Nephron (organoid): ENCODE data around the gene ADCY4.
"Not testable (repeated sequence)": the region's sequence is repeated elsewhere in the genome, so short reads cannot be mapped to it uniquely, and the experiment has no call there.

Source experiments
- H3K27ac Mint-ChIP-seq, 3 experiments: 2 replicates each; pipeline ENCODE4 v1.8.0; 2020; ENCODE audit warnings: mixed read lengths in 3 of 3, mild to moderate bottlenecking in 2 of 3, moderate library complexity in 1 of 3
- H3K27me3 Mint-ChIP-seq: 2 replicates; pipeline ENCODE4 v1.8.0; 2021; ENCODE audit warnings: low read depth, mild to moderate bottlenecking, moderate library complexity, mixed read lengths
- H3K36me3 Mint-ChIP-seq: 2 replicates; pipeline ENCODE4 v1.8.0; 2020; ENCODE audit warnings: low read depth, mixed read lengths
- H3K4me1 Mint-ChIP-seq: 2 replicates; pipeline ENCODE4 v1.8.0; 2020; ENCODE audit warnings: mixed read lengths
- H3K4me3 Mint-ChIP-seq, 3 experiments: 2 replicates each; pipeline ENCODE4 v1.8.0; 2020; ENCODE audit warnings: mild to moderate bottlenecking in 3 of 3, mixed read lengths in 3 of 3, moderate library complexity in 2 of 3
- H3K9me3 Mint-ChIP-seq: 2 replicates; pipeline ENCODE4 v1.8.0; 2020; ENCODE audit warnings: mixed read lengths
- CTCF ChIP-seq, 3 experiments: fragments of 200-600 bp; sonication (generic); IDR thresholded peaks; one replicate each; pipeline ENCODE4 v1.5.0; 2021; ENCODE audit warnings: antibody characterized with exemption in 3 of 3; ENCODE audit not compliant: unreplicated experiment in 3 of 3

The ADCY4 gene

GRCh38 chr14:24355009-24355408 is 20.1 kb upstream of the ADCY4 start:
- Mint-ChIP-seq H3K4me1 (no peaks in the 10 kb centered on the region), H3K36me3 (no peaks in the 10 kb centered on the region), H3K27ac (no peak overlapping the region), H3K4me3 (no peak overlapping the region), H3K9me3 (no peaks in the 10 kb centered on the region), H3K27me3 (peaks cover 37% of the 10 kb centered on the region)
- no peak for TF ChIP-seq CTCF (IDR thresholded peaks at IDR 0.05; ENCODE audit: unreplicated experiment in 3 of 3)

- not testable (repeated sequence) for H3K27ac Mint-ChIP-seq, H3K4me3 Mint-ChIP-seq, H3K36me3 Mint-ChIP-seq, H3K9me3 Mint-ChIP-seq, H3K4me1 Mint-ChIP-seq
- H3K27me3 Mint-ChIP-seq, result peaks cover 43% of the 10 kb centered on the region
Measured at GRCh38 chr14:24354482-24354825, 19.6 kb upstream of the ADCY4 start.

GRCh38 chr14:24353559-24354481 is 18.9 kb upstream of the ADCY4 start:
- Mint-ChIP-seq H3K4me3 (no peak overlapping the region), H3K4me1 (no peaks in the 10 kb centered on the region), H3K27me3 (peaks cover 48% of the 10 kb centered on the region), H3K27ac (no peak overlapping the region), H3K9me3 (no peaks in the 10 kb centered on the region), H3K36me3 (no peaks in the 10 kb centered on the region)
- no peak for TF ChIP-seq CTCF (IDR thresholded peaks at IDR 0.05; ENCODE audit: unreplicated experiment in 3 of 3)

- TF ChIP-seq CTCF (IDR thresholded peaks at IDR 0.05; ENCODE audit: unreplicated experiment in 3 of 3), result no peak
- no peak overlapping the region for H3K27ac Mint-ChIP-seq
- H3K36me3 Mint-ChIP-seq, result no peaks in the 10 kb centered on the region
- no peaks in the 10 kb centered on the region for H3K9me3 Mint-ChIP-seq
- H3K27me3 Mint-ChIP-seq, result peaks cover 42% of the 10 kb centered on the region
- H3K4me1 Mint-ChIP-seq, result no peaks in the 10 kb centered on the region
- no peak overlapping the region for H3K4me3 Mint-ChIP-seq
Measured at GRCh38 chr14:24351517-24351916, 16.6 kb upstream of the ADCY4 start.

- H3K27ac Mint-ChIP-seq, result no peak overlapping the region
Measured at GRCh38 chr14:24349742-24350141, 14.9 kb upstream of the ADCY4 start.

GRCh38 chr14:24348186-24348585 is 13.3 kb upstream of the ADCY4 start:
- Mint-ChIP-seq H3K27me3 (peaks cover 49% of the 10 kb centered on the region), H3K4me1 (no peaks in the 10 kb centered on the region), H3K36me3 (no peaks in the 10 kb centered on the region), H3K4me3 (no peak overlapping the region), H3K9me3 (no peaks in the 10 kb centered on the region), H3K27ac (no peak overlapping the region)
- TF ChIP-seq CTCF (IDR thresholded peaks at IDR 0.05; ENCODE audit: unreplicated experiment in 3 of 3), result no peak

More at GRCh38 chr14:24349742-24350141, 14.9 kb upstream of the ADCY4 start:
- Mint-ChIP-seq H3K9me3 (no peaks in the 10 kb centered on the region), H3K4me3 (no peak overlapping the region), H3K27me3 (peaks cover 51% of the 10 kb centered on the region), H3K4me1 (no peaks in the 10 kb centered on the region), H3K36me3 (no peaks in the 10 kb centered on the region)
- TF ChIP-seq CTCF (IDR thresholded peaks at IDR 0.05; ENCODE audit: unreplicated experiment in 3 of 3), result no peak
